ENCODE data around the gene ANKRD40CL. TPM values are rescaled to one million over a fixed set of nuclear protein-coding genes. Genes with fewer than 3 reads are reported as not detected.

The ANKRD40CL gene
- total RNA-seq, 2 donors from 2014 or later, result not detected

- Histone ChIP-seq H3K4me3 (no peak overlapping the region), H3K9me3 (no peaks in the 10 kb centered on the region), H3K36me3 (no peaks in the 10 kb centered on the region), H3K27ac (no peak overlapping the region), H3K4me1 (ENCODE audit: control insufficient read depth in 1 of 2, low read depth in 2 of 2) (peaks cover 0 to 7% of the 10 kb centered on the region in 2 donors), H3K27me3 (replicated peaks; ENCODE audit: insufficient read depth) (no peaks in the 10 kb centered on the region)
- no peak for ATAC-seq (ENCODE audit: insufficient number of reproducible peaks, low FRiP score, low read depth)
- TF ChIP-seq, protein P1, sequence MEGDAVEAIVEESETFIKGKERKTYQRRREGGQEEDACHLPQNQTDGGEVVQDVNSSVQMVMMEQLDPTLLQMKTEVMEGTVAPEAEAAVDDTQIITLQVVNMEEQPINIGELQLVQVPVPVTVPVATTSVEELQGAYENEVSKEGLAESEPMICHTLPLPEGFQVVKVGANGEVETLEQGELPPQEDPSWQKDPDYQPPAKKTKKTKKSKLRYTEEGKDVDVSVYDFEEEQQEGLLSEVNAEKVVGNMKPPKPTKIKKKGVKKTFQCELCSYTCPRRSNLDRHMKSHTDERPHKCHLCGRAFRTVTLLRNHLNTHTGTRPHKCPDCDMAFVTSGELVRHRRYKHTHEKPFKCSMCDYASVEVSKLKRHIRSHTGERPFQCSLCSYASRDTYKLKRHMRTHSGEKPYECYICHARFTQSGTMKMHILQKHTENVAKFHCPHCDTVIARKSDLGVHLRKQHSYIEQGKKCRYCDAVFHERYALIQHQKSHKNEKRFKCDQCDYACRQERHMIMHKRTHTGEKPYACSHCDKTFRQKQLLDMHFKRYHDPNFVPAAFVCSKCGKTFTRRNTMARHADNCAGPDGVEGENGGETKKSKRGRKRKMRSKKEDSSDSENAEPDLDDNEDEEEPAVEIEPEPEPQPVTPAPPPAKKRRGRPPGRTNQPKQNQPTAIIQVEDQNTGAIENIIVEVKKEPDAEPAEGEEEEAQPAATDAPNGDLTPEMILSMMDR (IDR thresholded peaks at IDR 0.05), result no peak
- no peak for DNase-seq (ENCODE audit: low spot score)
Observed at GRCh38 chr17:50803676-50804075, 36.4 kb upstream of the ANKRD40CL start.

- H3K4me3 ChIP-seq, result no peak overlapping the region
- H3K27me3 ChIP-seq (replicated peaks; ENCODE audit: insufficient read depth), result no peaks in the 10 kb centered on the region
- H3K27ac ChIP-seq, result no peak overlapping the region
- ATAC-seq (ENCODE audit: insufficient number of reproducible peaks, low FRiP score, low read depth) (no peak), DNase-seq (ENCODE audit: low spot score) (no peak)
- TF ChIP-seq, protein P1 (IDR thresholded peaks at IDR 0.05), result no peak
- peaks cover 0 to 7% of the 10 kb centered on the region in 2 donors for H3K4me1 ChIP-seq (ENCODE audit: control insufficient read depth in 1 of 2, low read depth in 2 of 2)
- no peaks in the 10 kb centered on the region for H3K9me3 ChIP-seq
- H3K36me3 ChIP-seq, result no peaks in the 10 kb centered on the region
Observed at GRCh38 chr17:50802609-50803571, 35.6 kb upstream of the ANKRD40CL start.

- TF ChIP-seq, protein P1 (IDR thresholded peaks at IDR 0.05), result no peak
- DNase-seq (ENCODE audit: low spot score) (no peak), ATAC-seq (ENCODE audit: insufficient number of reproducible peaks, low FRiP score, low read depth) (no peak)
- Histone ChIP-seq H3K4me1 (ENCODE audit: control insufficient read depth in 1 of 2, low read depth in 2 of 2) (no peaks in the 10 kb centered on the region), H3K27ac (no peak overlapping the region), H3K36me3 (no peaks in the 10 kb centered on the region), H3K27me3 (replicated peaks; ENCODE audit: insufficient read depth) (no peaks in the 10 kb centered on the region), H3K9me3 (no peaks in the 10 kb centered on the region), H3K4me3 (no peak overlapping the region)
Observed at GRCh38 chr17:50800196-50800700, 32.9 kb upstream of the ANKRD40CL start.

GRCh38 chr17:50799582-50799981 is 32.3 kb upstream of the ANKRD40CL start:
- H3K4me3 ChIP-seq, result no peak overlapping the region
- H3K9me3 ChIP-seq, result no peaks in the 10 kb centered on the region
- no peak overlapping the region for H3K27ac ChIP-seq
- H3K36me3 ChIP-seq, result no peaks in the 10 kb centered on the region
- no peaks in the 10 kb centered on the region for H3K4me1 ChIP-seq (ENCODE audit: control insufficient read depth in 1 of 2, low read depth in 2 of 2)
- DNase-seq (ENCODE audit: low spot score) (no peak), ATAC-seq (ENCODE audit: insufficient number of reproducible peaks, low FRiP score, low read depth) (no peak)
- TF ChIP-seq, protein P1 (IDR thresholded peaks at IDR 0.05), result no peak
- H3K27me3 ChIP-seq (replicated peaks; ENCODE audit: insufficient read depth), result no peaks in the 10 kb centered on the region

- Histone ChIP-seq H3K4me1 (ENCODE audit: control insufficient read depth in 1 of 2, low read depth in 2 of 2) (no peaks in the 10 kb centered on the region), H3K27ac (no peak overlapping the region), H3K9me3 (no peaks in the 10 kb centered on the region), H3K27me3 (replicated peaks; ENCODE audit: insufficient read depth) (no peaks in the 10 kb centered on the region), H3K36me3 (no peaks in the 10 kb centered on the region), H3K4me3 (no peak overlapping the region)
- no peak for DNase-seq (ENCODE audit: low spot score)
- peak; percentile 28 for ATAC-seq (ENCODE audit: insufficient number of reproducible peaks, low FRiP score, low read depth)
- TF ChIP-seq, protein P1 (IDR thresholded peaks at IDR 0.05), result no peak
Observed at GRCh38 chr17:50798424-50799288, 31.3 kb upstream of the ANKRD40CL start.
